HG02970 (cell line): ENCODE results near the gene MAPKBP1.

Source experiments
- ATAC-seq: cut with Tn5 transposase; IDR thresholded peaks from one replicate; pipeline ENCODE4 v1.9.1; 2021; ENCODE audit warnings: mild to moderate bottlenecking, moderate library complexity, moderate number of reproducible peaks; ENCODE audit not compliant: unreplicated experiment, low FRiP score

MAPKBP1 gene

GRCh38 chr15:41782371-41783282, 8.3 kb downstream of the MAPKBP1 start:
- no peak for ATAC-seq

GRCh38 chr15:41783296-41783695, 9.0 kb downstream of the MAPKBP1 start:
- ATAC-seq, result no peak

- ATAC-seq, result no peak
These were observed 14.0 kb downstream of the MAPKBP1 start for GRCh38 chr15:41788262-41788661.

- ATAC-seq, result no peak
These were observed 15.0 kb downstream of the MAPKBP1 start for GRCh38 chr15:41789236-41789635.

- ATAC-seq, result no peak
These were observed 15.4 kb downstream of the MAPKBP1 start for GRCh38 chr15:41789662-41790061.

- no peak for ATAC-seq
These were observed 15.9 kb downstream of the MAPKBP1 start for GRCh38 chr15:41790169-41790568.

- no peak for ATAC-seq
These were observed 16.7 kb downstream of the MAPKBP1 start for GRCh38 chr15:41790756-41791546.

GRCh38 chr15:41791547-41791937, 17.3 kb downstream of the MAPKBP1 start:
- ATAC-seq, result no peak

GRCh38 chr15:41792000-41792637, 17.8 kb downstream of the MAPKBP1 start:
- ATAC-seq, result no peak

GRCh38 chr15:41794081-41794480, 19.8 kb downstream of the MAPKBP1 start:
- ATAC-seq, result no peak

- no peak for ATAC-seq
These were observed 21.9 kb downstream of the MAPKBP1 start for GRCh38 chr15:41795996-41796856.

- ATAC-seq, result no peak
These were observed 23.1 kb downstream of the MAPKBP1 start for GRCh38 chr15:41797201-41797944.

GRCh38 chr15:41798607-41799487, 24.6 kb downstream of the MAPKBP1 start:
- ATAC-seq, result no peak

GRCh38 chr15:41799488-41799805, 25.2 kb downstream of the MAPKBP1 start:
- no peak for ATAC-seq

GRCh38 chr15:41801185-41801584, 26.9 kb downstream of the MAPKBP1 start:
- ATAC-seq, result no peak

GRCh38 chr15:41801850-41802455, 27.7 kb downstream of the MAPKBP1 start:
- no peak for ATAC-seq

- no peak for ATAC-seq
These were observed 30.1 kb downstream of the MAPKBP1 start for GRCh38 chr15:41804361-41804760.
